Kidney (tissue), 14 donors: Measurements from ENCODE around the gene DNAJC9. TPM values are rescaled to one million over a fixed set of nuclear protein-coding genes. Genes with fewer than 3 reads are reported as not detected.
"Not testable (repeated sequence)": the region's sequence is repeated elsewhere in the genome, so short reads cannot be mapped to it uniquely, and the experiment has no call there.

Source experiments
- DNase-seq, 5 donors: peaks; one replicate each; pipeline ENCODE4 v3.0.0-alpha.2; 2013 to 2020
- FAIRE-seq: peaks from 2 replicates; lab custom pipeline; 2012; peaks lifted over from hg19 to GRCh38; lab: Jason Lieb, UNC
- H3K27ac ChIP-seq, 2 donors: one replicate each; pipeline ENCODE4 v1.7.0; 2013; ENCODE audit warnings: low read depth in 2 of 2, low read length in 2 of 2, inconsistent platforms in 1 of 2
- H3K27me3 ChIP-seq: one replicate; pipeline ENCODE4 v1.7.1; 2013; ENCODE audit warnings: low read length, inconsistent platforms; ENCODE audit not compliant: control insufficient read depth, insufficient read depth
- H3K36me3 ChIP-seq, 3 donors: one replicate each; pipeline versions ENCODE4 v1.7.0 to v1.7.1; 2013; ENCODE audit warnings: low read length in 3 of 3, control low read depth in 1 of 3, inconsistent platforms in 1 of 3; ENCODE audit not compliant: insufficient read depth in 3 of 3, control insufficient read depth in 2 of 3
- H3K4me1 ChIP-seq, 3 donors: one replicate each; pipeline versions ENCODE4 v1.7.0 to v1.7.1; 2013; ENCODE audit warnings: low read length in 3 of 3, inconsistent platforms in 1 of 3, low read depth in 1 of 3; ENCODE audit not compliant: control insufficient read depth in 2 of 3, insufficient read depth in 2 of 3
- H3K4me3 ChIP-seq, 3 donors: one replicate each; pipeline versions ENCODE4 v1.7.0 to v1.8.1; 2013; ENCODE audit warnings: low read length in 3 of 3, control low read depth in 1 of 3, inconsistent platforms in 1 of 3
- H3K9ac ChIP-seq, 3 donors: one replicate each; pipeline versions ENCODE4 v1.7.0 to v1.7.1; 2013; ENCODE audit warnings: low read length in 3 of 3, control low read depth in 1 of 3, inconsistent platforms in 1 of 3
- H3K9me3 ChIP-seq, 3 donors: one replicate each; pipeline versions ENCODE4 v1.7.0 to v1.7.1; 2013; ENCODE audit warnings: low read length in 3 of 3, control low read depth in 1 of 3, inconsistent platforms in 1 of 3; ENCODE audit not compliant: control insufficient read depth in 2 of 3, insufficient read depth in 1 of 3
- CTCF ChIP-seq: IDR thresholded peaks from 3 replicates; pipeline ENCODE4 v1.5.1; 2012; ENCODE audit warnings: mild to moderate bottlenecking, moderate library complexity, borderline replicate concordance; ENCODE audit not compliant: insufficient read depth; ENCODE audit errors: extremely low read depth
- intact Hi-C: fragments of 100-400 bp; cut with DNase I; formaldehyde crosslinking; loops from one replicate; pipeline ENCODE4 v1.11.1; 2022
- polyA plus RNA-seq: library from polyadenylated mRNA; stranded (reverse); fragments of 350-450 nt; fragmentation: Illumina TruSeq; extraction: RNeasy Lipid Tissue Mini Kit (QIAGEN cat#74804); gene quantifications from one replicate; pipeline ENCODE4 v1.2.3, GENCODE V29; 2014; ENCODE audit warnings: low read depth, low replicate concordance; ENCODE audit not compliant: insufficient read depth
- total RNA-seq: library from RNA; stranded (reverse); fragmentation: NEBNext Ultra II Directional; extraction: Animal tissue kit (Norgen Biotek cat#: 25700); gene quantifications from one replicate; pipeline ENCODE4 v1.2.1, GENCODE V29; 2021
- donor health status: control.
- donor health status: control.
- donor health status: control.
- donor health status: control.
- donor health status: control.
- donor health status: DM: yes; HTN: yes; CAD: no.
- donor health status: Normal renal cell carcinoma (clear cell type).

Gene DNAJC9
- total and polyA plus RNA-seq, 2 donors from 2014 or later: 9.2 to 13.9 TPM

- Histone ChIP-seq H3K27ac (no peak overlapping the region), H3K27me3 (no peaks in the 10 kb centered on the region), H3K4me3 (no peak overlapping the region), H3K36me3 (no peaks in the 10 kb centered on the region), H3K9me3 (peaks cover 0 to 2% (median 0%) of the 10 kb centered on the region in 3 donors), H3K9ac (no peak overlapping the region), H3K4me1 (no peaks in the 10 kb centered on the region)
- no peak for FAIRE-seq
- intact Hi-C loops: no loop called here
- no peak for TF ChIP-seq CTCF
- DNase-seq: no peak
These were observed 16.0 kb upstream of the DNAJC9 start for GRCh38 chr10:73262880-73263555.

- FAIRE-seq (no peak), DNase-seq (no peak)
- Histone ChIP-seq H3K9me3 (peaks cover 0 to 2% (median 0%) of the 10 kb centered on the region in 3 donors), H3K36me3 (no peaks in the 10 kb centered on the region), H3K9ac (no peak overlapping the region), H3K27me3 (no peaks in the 10 kb centered on the region), H3K4me3 (no peak overlapping the region), H3K4me1 (no peaks in the 10 kb centered on the region), H3K27ac (no peak overlapping the region)
- intact Hi-C loops: no loop called here
- TF ChIP-seq CTCF: no peak
These were observed 15.2 kb upstream of the DNAJC9 start for GRCh38 chr10:73262105-73262730.

- no peak overlapping the region for H3K27ac ChIP-seq
- peaks cover 0 to 2% (median 0%) of the 10 kb centered on the region in 3 donors for H3K9me3 ChIP-seq
- no peak overlapping the region for H3K4me3 ChIP-seq
- H3K9ac ChIP-seq: no peak overlapping the region
- FAIRE-seq: no peak
- H3K4me1 ChIP-seq: no peaks in the 10 kb centered on the region
- intact Hi-C loops: no loop called here
- TF ChIP-seq CTCF: no peak
- DNase-seq: no peak
- no peaks in the 10 kb centered on the region for H3K27me3 ChIP-seq
- H3K36me3 ChIP-seq: no peaks in the 10 kb centered on the region
These were observed 14.4 kb upstream of the DNAJC9 start for GRCh38 chr10:73261362-73261995.

GRCh38 chr10:73258612-73259011 lies 11.6 kb upstream of the DNAJC9 start:
- H3K36me3 ChIP-seq, intact Hi-C loops, H3K9ac ChIP-seq, H3K4me1 ChIP-seq, H3K4me3 ChIP-seq, H3K27me3 ChIP-seq, H3K27ac ChIP-seq, H3K9me3 ChIP-seq, FAIRE-seq, DNase-seq: not testable (repeated sequence)
